ENCODE measurements around the gene SYNE1.
"Not testable (repeated sequence)": the region's sequence is repeated elsewhere in the genome, so short reads cannot be mapped to it uniquely, and the experiment has no call there.

SYNE1 gene

DNA sequence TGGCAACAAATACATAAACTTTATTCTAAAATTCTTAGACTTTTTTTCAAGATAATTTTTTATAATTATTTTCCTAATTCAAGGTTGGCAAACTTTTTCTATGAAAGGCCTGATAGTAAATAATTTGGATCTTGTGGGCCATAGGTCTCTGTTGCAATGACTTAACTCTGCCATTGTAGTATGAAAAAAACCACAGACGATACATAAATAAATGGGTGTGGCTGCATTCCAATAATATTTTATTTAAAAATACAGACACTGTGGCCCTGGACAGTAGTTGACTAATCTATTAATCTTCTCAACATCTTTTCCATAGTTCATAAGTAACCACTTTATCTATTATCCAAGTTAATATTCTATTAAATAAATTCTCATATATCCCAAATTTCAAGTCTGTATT is 281.1 kb downstream of the SYNE1 start:
- DNase-seq = no peak

DNA sequence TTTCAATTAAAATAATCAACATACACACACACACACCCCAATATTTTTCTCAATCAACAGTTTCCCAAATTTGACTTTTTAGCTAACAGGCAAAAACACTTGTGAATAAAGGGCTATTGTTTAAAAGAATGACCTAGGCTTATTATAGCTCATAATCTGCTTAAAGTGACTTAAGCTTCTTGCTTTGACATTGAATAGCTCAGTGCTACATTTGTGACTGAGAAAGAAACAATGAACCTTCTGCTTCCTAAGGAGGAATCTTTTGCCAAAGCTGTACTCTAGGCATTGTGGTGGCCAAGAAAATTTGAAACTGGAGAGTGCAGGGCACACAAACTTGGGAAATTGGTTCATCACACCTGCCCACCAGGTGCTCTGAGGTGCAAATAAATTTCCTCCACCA is 282.0 kb downstream of the SYNE1 start:
- no peak for DNase-seq

DNA sequence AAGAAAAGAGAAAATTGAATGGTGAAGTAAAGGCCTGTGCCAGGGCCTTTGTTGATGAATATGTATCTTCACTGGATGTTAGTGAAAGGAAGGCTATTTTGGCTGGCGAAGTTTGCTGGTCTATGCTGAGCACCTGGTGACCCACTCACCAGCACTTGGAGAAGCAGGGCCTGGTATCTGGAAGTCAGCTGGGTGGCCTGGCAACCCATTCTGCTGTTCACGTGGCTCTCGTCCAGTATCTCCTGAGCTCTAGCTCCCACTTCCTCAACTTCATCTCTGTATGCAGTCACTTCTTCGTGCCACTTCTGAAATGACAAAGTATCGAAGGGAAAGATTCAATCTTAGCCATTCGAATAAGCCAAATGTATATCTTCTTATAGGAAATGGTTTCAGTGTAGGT is 283.7 kb downstream of the SYNE1 start:
- no peak for DNase-seq

DNA sequence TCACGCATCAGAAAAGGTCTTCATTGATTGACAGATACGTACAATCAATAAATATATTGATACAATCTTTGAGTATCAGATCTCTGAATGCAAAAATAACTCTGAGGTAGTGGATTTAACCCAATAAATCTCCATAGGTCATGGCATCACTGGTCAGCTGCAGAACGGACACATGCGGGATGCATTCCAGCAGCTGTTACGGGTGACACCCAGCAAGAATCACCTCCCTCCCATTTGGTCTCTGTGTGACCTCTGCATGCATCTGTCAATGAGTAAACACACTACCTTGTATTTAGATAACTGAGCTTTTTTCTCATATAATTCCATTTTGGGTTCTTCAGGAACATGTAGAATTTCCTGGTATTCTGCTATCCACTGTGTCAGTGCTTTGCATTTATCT is 285.4 kb downstream of the SYNE1 start:
- no peak for DNase-seq

DNA sequence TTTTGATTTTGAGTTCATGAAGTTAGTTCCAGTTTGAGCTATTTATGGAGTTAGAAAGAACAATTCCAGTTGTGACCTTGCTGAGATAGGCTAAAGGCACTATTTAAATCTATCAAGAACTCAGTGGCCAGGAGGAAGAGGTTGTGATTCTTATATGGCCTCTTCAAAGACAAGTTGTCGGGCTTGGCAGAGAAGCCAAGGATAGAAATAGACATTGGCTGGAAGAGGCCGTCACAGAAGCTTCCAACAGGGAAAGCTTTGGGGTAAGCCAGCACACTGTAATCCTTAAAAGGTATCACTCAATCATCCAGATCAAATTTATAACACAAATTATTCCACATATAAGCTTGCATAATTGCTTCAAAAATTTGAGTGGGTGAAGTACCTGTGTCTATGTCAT is 286.1 kb downstream of the SYNE1 start:
- DNase-seq = no peak

DNA sequence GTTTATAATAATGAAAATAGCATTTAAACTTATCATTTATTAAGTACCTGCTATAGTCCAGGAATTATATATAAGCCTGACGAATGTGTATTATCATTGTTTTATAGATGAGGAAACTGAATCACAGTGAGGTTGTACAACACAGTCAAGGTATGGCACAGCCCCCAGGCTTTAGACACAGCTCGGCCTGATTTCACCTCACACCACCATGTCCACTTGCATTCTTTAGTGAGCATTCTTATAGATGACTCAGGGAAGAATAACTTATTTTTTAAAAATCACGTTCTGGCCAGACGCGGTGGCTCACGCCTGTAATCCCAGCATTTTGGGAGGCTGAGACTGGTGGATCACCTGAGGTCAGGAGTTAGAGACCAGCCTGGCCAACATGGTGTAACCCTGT is 289.0 kb downstream of the SYNE1 start:
- no peak for DNase-seq

DNA sequence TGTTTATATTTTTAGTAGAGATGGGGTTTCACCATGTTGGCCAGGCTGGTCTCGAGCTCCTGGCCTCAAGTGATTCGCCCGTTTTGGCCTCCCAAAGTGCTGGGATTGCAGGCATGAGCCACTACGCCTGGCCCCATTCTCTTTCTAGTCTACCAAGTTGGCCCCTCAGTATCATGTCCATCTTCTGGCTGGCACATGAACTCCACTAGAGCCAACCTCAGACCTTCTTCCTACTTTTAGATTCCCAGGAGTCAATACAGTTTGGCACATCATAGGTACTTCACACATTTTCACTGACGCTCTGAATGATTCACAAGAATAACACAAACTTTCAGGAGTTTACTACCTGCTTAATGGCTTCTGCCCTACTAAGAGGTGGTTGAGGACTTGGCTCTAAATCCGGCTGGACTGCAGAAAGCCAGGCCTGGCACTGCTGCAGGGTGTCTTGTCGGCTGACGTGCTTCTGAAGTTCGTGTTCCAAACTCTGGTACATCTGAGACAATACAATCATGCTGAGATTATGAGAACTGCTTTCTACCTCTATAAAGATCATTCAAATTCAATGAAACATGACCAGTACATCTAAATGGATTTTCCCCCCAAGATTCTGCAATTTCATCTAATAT is 293.3 kb downstream of the SYNE1 start:
- no peak for DNase-seq

DNA sequence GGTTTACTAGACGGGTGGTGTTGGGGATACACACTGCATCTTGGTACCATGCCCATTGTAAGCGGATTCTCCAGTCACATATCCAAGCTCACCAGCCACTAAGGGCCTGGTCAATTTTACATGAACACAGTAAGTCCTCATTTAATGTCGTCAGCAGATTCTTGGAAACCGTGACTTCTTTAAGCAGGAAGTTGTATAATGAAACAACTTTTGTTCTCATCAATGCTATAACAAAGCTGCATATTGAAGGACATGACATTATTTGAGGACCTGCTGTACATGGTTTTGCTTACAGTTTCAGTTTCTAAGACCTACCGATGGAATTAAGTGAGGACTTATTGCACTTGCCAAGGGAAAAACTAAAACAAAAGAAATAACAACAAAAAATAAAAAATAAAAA is 295.6 kb downstream of the SYNE1 start:
- DNase-seq = no peak

DNA sequence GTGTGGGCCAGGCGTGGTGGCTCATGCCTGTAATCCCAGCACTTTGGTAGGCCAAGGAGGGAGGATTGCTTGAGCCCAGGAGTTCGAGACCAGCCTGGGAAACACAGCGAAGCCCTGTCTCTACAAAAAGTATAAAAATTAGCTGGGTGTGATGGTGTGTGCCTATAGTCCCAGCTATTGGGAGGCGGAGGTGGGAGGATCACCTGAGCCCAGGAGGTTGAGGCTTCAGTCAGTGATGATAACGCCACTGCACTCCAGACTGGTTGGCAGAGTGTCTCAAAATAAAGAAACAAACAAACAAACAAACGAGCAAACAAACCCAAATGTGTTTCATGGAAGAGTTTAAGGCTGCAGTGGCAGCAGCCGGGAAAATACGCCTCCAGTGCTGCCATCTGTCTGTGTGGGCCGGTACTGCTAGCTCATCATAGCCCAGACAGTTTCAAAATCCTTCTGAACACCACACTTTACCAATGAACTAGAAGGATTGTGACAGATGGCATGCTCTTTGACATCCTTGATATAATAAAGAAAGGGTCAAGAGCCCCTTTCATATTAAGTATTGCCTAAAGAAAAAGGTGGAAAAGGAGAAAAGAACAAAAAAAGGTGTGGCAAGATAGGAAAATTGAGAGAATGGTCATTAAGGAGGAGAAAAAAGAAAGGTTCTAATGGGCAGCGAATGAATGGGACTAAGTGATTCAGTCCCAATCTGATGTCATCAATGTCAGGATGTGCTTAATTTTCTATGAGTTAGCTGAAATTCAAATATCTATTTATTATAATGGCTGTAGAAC is 298.6 kb downstream of the SYNE1 start:
- DNase-seq = no peak

DNA sequence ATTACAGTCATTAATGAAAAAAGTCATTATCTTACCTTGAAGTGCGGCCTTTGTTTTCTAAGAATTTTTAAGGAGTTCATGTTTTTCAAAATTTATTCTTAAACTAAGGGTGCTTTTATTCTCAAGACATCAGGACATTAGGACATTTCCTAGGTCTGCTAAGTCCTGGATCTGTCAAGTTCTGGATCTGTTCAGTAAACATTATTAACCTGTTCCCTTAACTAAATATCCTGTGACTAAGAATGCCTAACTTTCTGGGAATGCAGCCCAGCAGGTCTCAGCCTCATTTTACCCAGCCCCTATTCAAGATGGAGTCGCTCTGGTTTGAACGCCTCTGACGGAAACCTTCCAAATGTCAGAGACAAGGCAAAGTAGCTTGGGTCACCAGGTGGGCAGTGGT is 302.6 kb downstream of the SYNE1 start:
- DNase-seq = no peak

DNA sequence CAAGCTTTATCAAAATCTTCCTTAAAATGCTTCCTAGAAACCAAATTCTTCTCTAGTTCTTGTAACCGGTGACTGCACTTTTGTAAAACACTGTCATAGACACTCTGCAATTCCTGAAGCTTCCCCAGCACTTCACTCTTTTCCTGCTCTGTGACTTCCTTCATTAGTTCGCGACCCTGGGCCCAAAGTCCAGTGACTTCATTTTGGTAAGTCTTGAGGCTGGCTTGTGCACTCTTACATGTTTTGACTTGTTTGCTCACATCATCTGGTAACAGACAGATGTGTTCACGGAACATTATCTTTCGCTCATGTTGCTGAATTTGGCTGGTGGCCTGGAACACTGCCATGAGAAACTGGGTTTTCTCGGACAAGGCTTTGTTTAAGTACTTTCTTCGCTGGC is 306.2 kb downstream of the SYNE1 start:
- DNase-seq = no peak

DNA sequence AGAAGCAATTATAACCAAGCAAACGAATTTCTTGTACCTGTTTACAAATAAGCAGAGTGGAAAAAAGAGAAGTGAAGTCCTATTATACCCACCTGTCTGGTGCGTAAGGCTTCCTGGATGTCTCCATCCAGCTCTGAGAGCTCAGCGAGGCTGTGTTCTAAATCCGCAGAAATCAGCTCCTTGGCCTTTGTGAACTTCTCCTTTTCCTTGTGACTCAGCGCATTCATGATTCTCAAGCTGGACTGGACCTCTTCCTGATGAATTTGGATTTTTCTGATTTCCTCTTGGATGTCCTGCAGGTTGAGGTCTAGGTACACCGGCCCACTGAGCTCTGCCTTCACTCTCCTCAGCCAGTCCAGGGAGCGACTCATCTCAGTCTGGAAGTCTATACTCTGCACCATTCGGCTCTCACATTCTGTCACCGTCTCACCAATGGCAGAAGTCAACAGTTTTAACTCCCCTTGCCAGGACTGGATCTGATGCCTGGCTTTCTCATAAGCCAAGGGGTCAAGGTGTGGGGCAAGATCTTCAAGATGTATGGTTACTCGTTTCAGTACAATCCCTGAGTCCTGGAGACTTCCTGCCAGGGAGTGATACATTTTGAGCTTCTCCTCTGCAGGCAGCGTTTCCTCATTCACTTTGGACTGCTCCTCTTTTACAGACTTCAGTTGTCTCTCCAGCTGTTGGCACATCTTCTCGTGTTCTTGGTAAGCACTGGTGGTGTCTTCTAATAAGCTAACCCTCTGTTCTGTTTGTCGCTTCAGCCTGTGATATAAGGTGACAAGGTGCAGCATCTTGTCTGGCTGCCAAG is 307.3 kb downstream of the SYNE1 start:
- DNase-seq = no peak

DNA sequence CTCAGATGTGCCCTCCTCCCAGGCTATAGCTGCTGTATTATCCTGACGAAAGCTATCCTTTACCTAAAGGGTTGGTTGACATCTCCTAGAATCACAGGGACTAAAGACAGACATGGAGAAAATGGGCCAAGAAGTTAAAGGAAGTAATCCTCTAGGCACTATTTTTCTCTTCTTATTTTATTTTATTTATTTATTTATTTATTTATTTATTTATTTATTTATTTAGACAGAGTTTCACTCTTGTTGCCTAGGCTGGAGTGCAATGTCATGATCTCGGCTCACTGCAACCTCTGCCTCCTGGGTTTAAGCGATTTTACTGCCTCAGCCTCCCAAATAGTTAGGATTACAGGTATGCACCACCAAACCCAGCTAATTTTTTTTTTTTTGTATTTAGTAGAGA is 309.0 kb downstream of the SYNE1 start:
- not testable (repeated sequence) for DNase-seq

DNA sequence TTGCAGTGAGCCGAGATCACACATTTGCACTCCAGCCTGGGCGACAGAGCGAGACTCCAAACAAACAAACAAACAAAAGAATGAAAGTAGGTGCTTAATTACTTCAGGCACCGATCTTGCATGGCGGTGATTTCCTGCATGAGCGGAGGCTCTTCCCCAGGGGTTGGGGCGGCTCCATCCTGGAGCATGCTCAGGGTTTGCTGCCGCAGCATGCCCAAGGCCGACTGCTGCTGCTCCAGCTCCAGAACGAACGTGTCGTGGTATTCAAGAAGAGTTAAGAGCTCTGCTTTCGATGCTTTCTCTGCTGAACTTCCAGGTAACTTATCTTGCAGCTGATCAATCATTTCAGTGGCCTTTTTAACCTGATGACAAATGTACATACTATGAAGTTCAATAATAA is 313.8 kb downstream of the SYNE1 start:
- DNase-seq = no peak

DNA sequence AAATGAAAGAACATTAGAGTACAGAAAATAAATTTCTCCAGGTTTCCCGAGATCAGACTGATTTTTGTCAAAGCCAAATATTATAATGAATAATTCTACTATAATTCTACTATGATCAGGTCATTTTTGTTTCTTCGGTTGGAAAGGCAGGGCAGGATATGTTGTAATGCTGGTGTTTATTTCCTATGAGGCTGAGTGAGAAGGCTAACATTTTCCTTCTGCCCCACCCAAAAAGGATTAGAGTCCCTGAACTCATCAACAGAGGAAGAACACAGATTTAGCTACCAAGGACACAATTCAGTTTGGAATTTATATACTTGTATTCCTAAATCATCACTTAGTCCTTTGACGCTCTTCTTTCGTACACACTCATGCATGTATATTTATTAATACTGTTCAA is 318.9 kb downstream of the SYNE1 start:
- DNase-seq = no peak

DNA sequence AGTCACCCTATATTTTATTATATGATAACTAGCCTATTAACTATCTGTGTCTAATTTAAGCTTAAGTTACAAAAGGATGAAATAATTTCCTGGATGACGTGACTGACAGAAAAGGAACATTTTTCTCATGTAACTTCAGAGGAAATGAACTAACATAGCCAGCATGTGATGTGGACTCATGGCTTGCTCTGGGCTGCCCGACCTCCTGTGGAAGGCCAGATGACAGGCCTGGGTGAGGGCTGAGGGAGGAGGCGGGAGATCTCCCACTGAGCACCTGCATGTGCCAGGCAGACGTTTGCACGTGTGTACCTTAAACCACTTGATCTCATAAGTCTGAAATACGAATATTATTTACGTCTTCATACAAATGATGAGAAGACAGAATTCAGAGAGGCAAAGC is 321.1 kb downstream of the SYNE1 start:
- DNase-seq = no peak

DNA sequence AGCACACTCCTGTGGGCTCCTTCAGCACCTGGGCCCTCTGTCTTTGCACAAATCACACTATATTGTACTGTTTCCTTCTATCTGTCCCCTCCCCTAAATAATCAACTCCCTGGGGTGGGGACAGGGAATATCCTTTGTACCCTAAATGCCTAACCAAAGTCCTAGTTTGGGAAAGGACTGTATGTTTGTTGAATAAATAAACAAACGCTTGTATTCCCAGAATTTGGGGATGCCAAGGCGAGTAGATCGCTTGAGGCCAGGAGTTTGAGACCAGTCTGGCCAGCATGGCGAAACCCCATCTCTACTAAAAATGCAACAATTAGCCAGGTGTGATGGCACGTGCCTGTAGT is 322.7 kb downstream of the SYNE1 start:
- DNase-seq = no peak

DNA sequence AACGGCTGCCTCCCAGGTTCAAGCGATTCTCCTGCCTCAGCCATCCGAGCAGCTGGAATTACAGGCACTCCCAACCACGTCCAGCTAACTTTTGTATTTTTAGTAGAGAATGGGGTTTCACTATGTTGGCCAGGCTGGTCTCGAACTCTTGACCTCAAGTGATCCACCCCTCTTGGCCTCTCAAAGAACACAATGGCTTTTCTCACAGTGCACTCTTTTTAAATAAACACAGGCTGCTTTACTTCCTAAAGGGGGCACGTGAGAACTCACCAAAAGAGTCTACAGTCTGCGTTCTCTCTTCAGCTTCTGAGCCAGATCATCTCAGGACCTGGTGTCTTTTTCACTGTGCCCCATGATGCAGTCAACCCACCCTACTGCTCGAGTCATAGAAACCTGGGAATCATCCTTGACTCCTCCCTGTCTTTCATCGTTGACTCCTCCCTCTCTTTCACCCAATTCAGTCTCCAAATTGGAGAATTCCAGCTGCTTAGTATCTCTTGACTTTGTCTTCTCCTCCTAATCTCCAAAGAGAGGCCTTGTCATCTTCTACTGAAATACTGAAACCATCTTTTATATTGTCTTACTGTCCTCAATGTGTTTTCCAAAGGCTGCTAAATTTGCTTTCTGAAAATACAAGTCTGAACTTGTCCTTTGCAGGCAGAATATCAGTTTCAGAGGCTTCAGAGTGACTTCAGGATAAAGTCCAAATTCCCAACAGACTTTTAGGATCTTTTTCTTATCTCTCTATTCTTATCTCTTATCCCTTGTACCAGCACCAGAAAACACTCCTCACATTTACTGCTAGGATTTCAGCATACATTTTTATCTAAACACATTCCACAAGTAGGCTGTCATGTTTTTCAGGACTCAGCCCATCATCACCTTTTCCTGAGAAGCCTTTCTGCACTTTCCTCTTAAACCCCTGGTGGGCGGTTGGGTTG is 323.4 kb downstream of the SYNE1 start:
- no peak for DNase-seq

DNA sequence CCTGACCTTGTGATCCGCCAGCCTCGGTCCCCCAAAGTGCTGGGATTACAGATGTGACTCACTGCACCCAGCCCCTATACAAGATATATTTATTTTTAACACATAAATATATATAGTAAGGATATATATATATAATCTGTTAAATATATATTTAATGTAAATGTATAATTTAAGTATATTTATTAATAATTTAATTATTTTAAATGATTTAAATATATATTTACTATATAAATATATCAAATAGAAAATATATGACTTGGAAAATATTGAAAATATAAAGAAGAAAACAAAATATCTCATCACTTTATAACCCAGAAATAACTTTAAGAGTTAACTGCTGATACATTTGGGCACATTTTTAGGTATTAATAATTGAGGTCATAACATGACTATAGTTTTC is 324.7 kb downstream of the SYNE1 start:
- no peak for DNase-seq

DNA sequence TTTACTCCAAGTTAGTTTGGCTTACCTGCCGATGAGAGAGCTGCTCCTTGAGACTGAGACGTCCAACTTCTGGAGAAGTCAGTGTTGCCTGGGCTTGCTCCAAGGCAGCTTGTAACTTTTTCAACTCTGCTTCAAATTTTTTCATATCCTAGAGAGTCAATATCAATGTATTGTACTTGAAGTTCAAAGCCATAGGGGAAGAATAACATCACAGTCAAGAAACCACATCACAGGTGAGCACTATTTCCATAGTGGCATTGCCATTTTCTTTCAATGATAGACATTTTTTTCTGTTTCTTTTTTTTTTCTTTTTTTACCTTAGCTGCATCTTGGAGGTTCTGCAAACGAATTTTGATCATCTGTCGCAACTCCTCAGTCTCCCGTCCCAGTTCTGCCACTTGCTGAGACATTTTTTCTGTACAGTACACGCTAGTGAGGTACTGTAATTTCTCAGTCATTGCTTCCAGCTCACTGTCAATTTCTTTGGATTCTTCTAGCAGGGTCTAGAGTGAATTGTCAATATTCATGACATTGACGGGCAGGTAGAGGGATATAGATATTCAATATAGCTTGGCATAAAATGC is 326.7 kb downstream of the SYNE1 start:
- DNase-seq = no peak

DNA sequence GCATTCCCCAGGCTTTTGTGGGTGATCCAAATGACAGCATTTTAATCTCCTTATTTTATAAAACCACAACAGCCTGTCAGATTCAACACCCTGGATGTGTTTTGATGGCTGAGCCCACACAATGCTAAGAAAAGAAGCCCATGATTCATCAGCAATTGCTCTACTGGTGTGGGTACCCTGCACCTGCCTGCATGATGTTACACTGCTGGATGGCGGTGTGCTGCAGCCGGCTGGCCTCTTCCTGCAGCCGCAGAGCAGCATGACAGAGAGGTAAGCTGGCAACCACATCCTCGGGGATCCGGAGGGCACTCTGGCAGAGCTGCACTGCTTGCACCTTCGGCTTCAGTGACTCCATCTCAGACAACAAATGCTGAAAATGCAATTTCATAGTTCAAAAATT is 327.5 kb downstream of the SYNE1 start:
- no peak for DNase-seq

DNA sequence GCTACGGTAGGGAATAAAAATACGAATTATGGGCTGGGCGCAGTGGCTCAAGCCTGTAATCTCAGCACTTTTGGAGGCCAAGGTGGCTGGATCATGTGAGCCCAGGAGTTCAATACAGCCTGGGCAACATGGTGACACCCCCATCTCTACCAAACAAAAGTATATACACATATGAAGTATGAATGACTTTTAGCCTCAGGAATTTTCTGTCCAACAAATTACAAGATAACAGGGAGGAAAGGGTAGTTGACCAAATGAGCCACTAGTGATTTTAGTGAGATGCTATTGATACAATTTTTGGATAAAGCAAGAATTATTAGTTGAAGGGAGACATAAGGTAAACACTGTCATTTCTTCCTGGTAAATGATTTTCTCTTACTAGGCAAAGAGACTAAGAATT is 328.2 kb downstream of the SYNE1 start:
- DNase-seq = no peak

DNA sequence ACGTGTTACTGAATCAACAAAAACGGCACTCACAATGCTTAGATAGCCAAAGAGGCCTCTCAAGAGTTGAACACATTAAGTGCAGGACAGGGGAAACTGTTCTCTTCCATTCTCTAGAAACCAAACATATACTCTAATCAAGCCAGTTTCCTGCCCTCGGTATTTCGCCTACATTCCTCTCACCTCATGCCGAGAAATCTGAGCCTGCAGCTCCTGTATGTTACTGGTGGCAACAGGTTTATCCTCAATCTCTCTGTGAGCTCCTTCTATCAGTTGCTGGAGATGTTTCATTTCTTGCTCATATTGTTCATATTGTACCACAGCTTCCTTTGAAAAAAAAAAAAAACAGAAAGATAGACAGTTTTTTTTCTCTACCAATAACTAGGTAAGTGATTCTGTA is 328.9 kb downstream of the SYNE1 start:
- no peak for DNase-seq

Measured in NCI-H2029 (cell line).